K562 (cell line): ENCODE data around the gene FES. TPM values are rescaled to one million over a fixed set of nuclear protein-coding genes. Genes with fewer than 3 reads are reported as not detected.

Experiments used
- ATAC-seq: fragments of 200-7000 bp; cut with Tn5 transposase; 3 replicates; pipeline ENCODE4 v1.9.1; 2020; ENCODE audit warnings: moderate library complexity
- BruUV-seq: library from RNA; stranded (reverse); fragments of 400-500 nt; replicated peaks from 2 replicates; lab custom pipeline; 2021; lab: Mats Ljungman, UMichigan
- CTCF ChIA-PET: fragments of 300-600 bp; formaldehyde crosslinking; extraction: SDS; loops from one replicate; lab custom pipeline; 2021; ENCODE audit warnings: low intra/inter-chr PET ratio; lab: Yijun Ruan, JAX
- POLR2A ChIA-PET: fragments of 300-600, 350-650 bp; sonication (Branson Sonifier 250); formaldehyde crosslinking; extraction: SDS; loops from one replicate; lab custom pipeline; 2021; ENCODE audit warnings: antibody characterized with exemption, inconsistent platforms; lab: Yijun Ruan, JAX
- DNase-seq, 4 experiments: peaks; one replicate each; pipeline versions ENCODE4 v3.0.0 to v3.0.0-alpha.2; 2011 to 2018; ENCODE audit warnings: low spot score in 3 of 4, mixed read lengths in 3 of 4; ENCODE audit errors: extremely low read depth in 1 of 4
- FAIRE-seq: peaks from 2 replicates; lab custom pipeline; 2011; peaks lifted over from hg19 to GRCh38; lab: Jason Lieb, UNC
- H2AFZ ChIP-seq: 2 replicates; pipeline ENCODE4 v1.6.0; 2011; ENCODE audit warnings: low read depth, low read length, control low read depth, inconsistent platforms
- H3K27ac ChIP-seq: fragments of 200-600 bp; 3 replicates; pipeline ENCODE4 v1.8.0; 2011; ENCODE audit warnings: low read depth, mild to moderate bottlenecking, control low read depth, inconsistent platforms, low read length, moderate library complexity, mixed read lengths; ENCODE audit errors: extremely low read depth
- H3K27me3 ChIP-seq, 2 experiments: fragments of 300-600 bp in 1 of 2; 2 replicates in 1 of 2; 3 replicates in 1 of 2; pipeline versions ENCODE4 v1.6.0 to v1.8.0; 2011; ENCODE audit warnings: inconsistent platforms in 2 of 2, low read length in 2 of 2, mild to moderate bottlenecking in 1 of 2, mixed read lengths in 1 of 2, moderate library complexity in 1 of 2; ENCODE audit not compliant: control insufficient read depth in 2 of 2, insufficient read depth in 2 of 2
- H3K36me3 ChIP-seq: fragments of 300-600 bp; 3 replicates; pipeline ENCODE4 v1.8.0; 2011; ENCODE audit warnings: mild to moderate bottlenecking, low read length, inconsistent platforms; ENCODE audit not compliant: control insufficient read depth, insufficient read depth
- H3K4me1 ChIP-seq, 2 experiments: fragments of 200-600 bp in 1 of 2; replicated peaks in 1 of 2; 2 replicates in 1 of 2; 3 replicates in 1 of 2; pipeline versions ENCODE4 v1.5.1 to v1.8.0; 2011; ENCODE audit warnings: inconsistent platforms in 2 of 2, low read length in 2 of 2, mild to moderate bottlenecking in 1 of 2, mixed read lengths in 1 of 2, moderate library complexity in 1 of 2; ENCODE audit not compliant: control insufficient read depth in 2 of 2, insufficient read depth in 2 of 2
- H3K4me2 ChIP-seq: 2 replicates; pipeline ENCODE4 v1.6.1; 2011; ENCODE audit warnings: low read length, control low read depth, inconsistent platforms, mixed read lengths; ENCODE audit not compliant: insufficient read depth
- H3K4me3 ChIP-seq: fragments of 200-600 bp; sonication (generic), shearing (Covaris generic); 2 replicates; pipeline ENCODE4 v1.5.1; 2016; ENCODE audit warnings: control low read depth, inconsistent platforms
- H3K79me2 ChIP-seq: fragments of 200-600 bp; 3 replicates; pipeline ENCODE4 v1.8.0; 2011; ENCODE audit warnings: low read length, inconsistent platforms; ENCODE audit not compliant: control insufficient read depth, insufficient read depth
- H3K9ac ChIP-seq, 2 experiments: 2 replicates each; pipeline versions ENCODE4 v1.6.0 to v1.6.1; 2011; ENCODE audit warnings: low read depth in 2 of 2, low read length in 2 of 2, control low read depth in 1 of 2, inconsistent platforms in 1 of 2, mild to moderate bottlenecking in 1 of 2, mixed read lengths in 1 of 2; ENCODE audit not compliant: insufficient read depth in 1 of 2
- H3K9me1 ChIP-seq: one replicate; pipeline ENCODE4 v1.6.0; 2011; ENCODE audit warnings: inconsistent platforms, mild to moderate bottlenecking, low read length, moderate library complexity; ENCODE audit not compliant: control insufficient read depth, insufficient read depth
- H3K9me3 ChIP-seq: replicated peaks from 2 replicates; pipeline ENCODE4 v1.5.1; 2011; ENCODE audit warnings: low read depth, low read length, inconsistent platforms; ENCODE audit not compliant: control insufficient read depth, insufficient read depth
- H4K20me1 ChIP-seq: replicated peaks from 2 replicates; pipeline ENCODE4 v1.6.1; 2011; ENCODE audit warnings: low read length, inconsistent platforms, mixed read lengths; ENCODE audit not compliant: control insufficient read depth, insufficient read depth
- ARID3A ChIP-seq: IDR thresholded peaks from 2 replicates; pipeline ENCODE4 v1.6.1; 2012; ENCODE audit warnings: low read depth, low read length, improper control_type of control experiment, borderline replicate concordance
- CREB1 ChIP-seq, 2 experiments: sonication (generic) in 1 of 2; formaldehyde crosslinking in 1 of 2; IDR thresholded peaks; 2 replicates each; pipeline versions ENCODE4 v1.6.1 to v1.8.0; 2012 to 2022; ENCODE audit warnings: inconsistent platforms in 1 of 2, mild to moderate bottlenecking in 1 of 2, missing genetic modification reagents in 1 of 2, moderate library complexity in 1 of 2
- RNF219 ChIP-seq: fragments of 250-450 bp; sonication (Bioruptor Pico); IDR thresholded peaks from 2 replicates; pipeline ENCODE4 v1.5.0; 2022; ENCODE audit warnings: mild to moderate bottlenecking
- SRSF1 ChIP-seq: fragments of 200-400 bp; formaldehyde crosslinking; IDR thresholded peaks from 2 replicates; pipeline ENCODE4 v1.6.1; 2017; ENCODE audit warnings: mild to moderate bottlenecking, low read depth, low read length, moderate library complexity
- STAG1 ChIP-seq: sonication (generic); formaldehyde crosslinking; IDR thresholded peaks from 2 replicates; pipeline ENCODE4 v1.5.0; 2020; ENCODE audit warnings: missing genetic modification reagents, borderline replicate concordance
- TAL1 ChIP-seq: fragments of 450-650 bp; IDR thresholded peaks from 2 replicates; pipeline ENCODE4 v1.6.1; 2016; ENCODE audit warnings: mild to moderate bottlenecking
- TEAD4 ChIP-seq, 2 experiments: sonication (generic) in 1 of 2; formaldehyde crosslinking in 1 of 2; IDR thresholded peaks; 2 replicates each; pipeline versions ENCODE4 v1.6.1 to v1.8.0; 2012 to 2022; ENCODE audit warnings: borderline replicate concordance in 1 of 2, inconsistent platforms in 1 of 2, low read length in 1 of 2, mild to moderate bottlenecking in 1 of 2, missing genetic modification reagents in 1 of 2
- WGBS: fragments of 100-300 bp; shearing (Covaris generic); methylation state at CpG from one replicate; pipeline ENCODE4 v1.1.6; 2016; ENCODE audit warnings: low coverage, mixed read lengths; ENCODE audit not compliant: insufficient coverage; ENCODE audit errors: missing lambda C conversion rate; 5-methylcytosine and 5-hydroxymethylcytosine counted together
- in situ Hi-C: fragments of 300-500 bp; cut with MboI; formaldehyde crosslinking; loops from 4 replicates; pipeline ENCODE4 v1.15.0; 2018; ENCODE audit warnings: inconsistent platforms, mixed read lengths
- intact Hi-C: fragments of 100-400 bp; cut with micrococcal nuclease; formaldehyde crosslinking; loops from 2 replicates; pipeline ENCODE4 v1.14.2; 2022
- polyA plus RNA-seq, 8 experiments: library from polyadenylated mRNA; depleted of rRNA in 4 of 8; stranded (reverse) in 5 of 8; unstranded in 3 of 8; fragments of >200 nt; fragmentation: Nextera tagmentation in 2 of 8; fragmentation: Illumina TruSeq in 1 of 8; extraction: Ambion mirVana in 2 of 8; extraction: Trizol in 1 of 8; gene quantifications; 2 replicates each; pipeline versions ENCODE4 v1.2.1 to v1.2.3, GENCODE V29; 2011 to 2014; ENCODE audit warnings: inconsistent platforms in 1 of 8, missing spikeins in 1 of 8
- total RNA-seq, 7 experiments: library from RNA; depleted of rRNA in 6 of 7; stranded (reverse); fragments of >200 nt in 6 of 7; fragmentation: Illumina TruSeq in 2 of 7; extraction: Trizol in 2 of 7; gene quantifications; 2 replicates each; pipeline versions ENCODE4 v1.2.1 to v1.2.3, GENCODE V29; 2011 to 2021; ENCODE audit warnings: low replicate concordance in 1 of 7
- TF ChIP-seq, protein P1 (sequence below): fragments of 250-450 bp; sonication (Bioruptor Pico); IDR thresholded peaks from 2 replicates; pipeline ENCODE4 v1.5.0; 2021

The FES gene
- total and polyA plus RNA-seq, 9 of the 15 experiments (the other 6 are each of a cell fraction or from before 2014, with no cell fraction given) = 0.38 to 2.6 (median 0.82) TPM

- BruUV-seq = no TSS peak
- TF ChIP-seq, protein P1, sequence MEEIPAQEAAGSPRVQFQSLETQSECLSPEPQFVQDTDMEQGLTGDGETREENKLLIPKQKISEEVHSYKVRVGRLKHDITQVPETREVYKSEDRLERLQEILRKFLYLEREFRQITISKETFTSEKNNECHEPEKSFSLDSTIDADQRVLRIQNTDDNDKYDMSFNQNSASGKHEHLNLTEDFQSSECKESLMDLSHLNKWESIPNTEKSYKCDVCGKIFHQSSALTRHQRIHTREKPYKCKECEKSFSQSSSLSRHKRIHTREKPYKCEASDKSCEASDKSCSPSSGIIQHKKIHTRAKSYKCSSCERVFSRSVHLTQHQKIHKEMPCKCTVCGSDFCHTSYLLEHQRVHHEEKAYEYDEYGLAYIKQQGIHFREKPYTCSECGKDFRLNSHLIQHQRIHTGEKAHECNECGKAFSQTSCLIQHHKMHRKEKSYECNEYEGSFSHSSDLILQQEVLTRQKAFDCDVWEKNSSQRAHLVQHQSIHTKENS (CRISPR knock-in tag) = no peak
- TF ChIP-seq TEAD4 (IDR thresholded peaks at IDR 0.05; ENCODE audit: low read length) (no peak), TEAD4 (CRISPR knock-in tag; IDR thresholded peaks at IDR 0.05; ENCODE audit: borderline replicate concordance) (no peak), TAL1 (no peak), SRSF1 (no peak), ARID3A (no peak), STAG1 (no peak), CREB1 (IDR thresholded peaks at IDR 0.05) (no peak), CREB1 (CRISPR knock-in tag; IDR thresholded peaks at IDR 0.05) (no peak), RNF219 (CRISPR knock-in tag) (no peak)
Measured at GRCh38 chr15:90890839-90891238, 6.5 kb downstream of the FES start.

More at GRCh38 chr15:90890839-90891238, 6.5 kb downstream of the FES start:
- FAIRE-seq (no peak), DNase-seq (no peak), ATAC-seq (no peak)
- Histone ChIP-seq H2AFZ (no peak overlapping the region), H3K36me3 (no peaks in the 10 kb centered on the region; the same call in 2 of the 3 replicates), H3K9ac (peak overlapping the region in 1 of 2 experiments; percentile 62; a peak in 2 of 4 replicates), H3K4me1 (peaks cover 11 to 63% of the 10 kb centered on the region in 2 experiments), H3K4me2 (no peak overlapping the region), H3K27ac (no peak overlapping the region), H3K79me2 (no peaks in the 10 kb centered on the region), H3K9me1 (no peaks in the 10 kb centered on the region), H3K9me3 (no peaks in the 10 kb centered on the region), H4K20me1 (no peaks in the 10 kb centered on the region), H3K4me3 (no peak overlapping the region), H3K27me3 (no peaks in the 10 kb centered on the region)
- 76% methylated on average over 10 of the region's 12 CpGs for WGBS
- in situ Hi-C loops = no loop called here
- ChIA-PET CTCF (no interaction called here), POLR2A (interaction anchor here (2.9 kb wide), 1 partner anchor 12 kb away, joined by 12 read pairs; the partner anchor contains the start of gene MAN2A2)
- intact Hi-C loops = no loop called here
